Measurements from ENCODE around the gene SMG6. TPM values are rescaled to one million over a fixed set of nuclear protein-coding genes. Genes with fewer than 3 reads are reported as not detected.
A peak's percentile ranks its signal among the peaks of the same experiment; 100 is the strongest.

SMG6 gene
- polyA plus RNA-seq, 1 of the 3 experiments (the other 2 are of a cell fraction): 15.7 TPM

DNA sequence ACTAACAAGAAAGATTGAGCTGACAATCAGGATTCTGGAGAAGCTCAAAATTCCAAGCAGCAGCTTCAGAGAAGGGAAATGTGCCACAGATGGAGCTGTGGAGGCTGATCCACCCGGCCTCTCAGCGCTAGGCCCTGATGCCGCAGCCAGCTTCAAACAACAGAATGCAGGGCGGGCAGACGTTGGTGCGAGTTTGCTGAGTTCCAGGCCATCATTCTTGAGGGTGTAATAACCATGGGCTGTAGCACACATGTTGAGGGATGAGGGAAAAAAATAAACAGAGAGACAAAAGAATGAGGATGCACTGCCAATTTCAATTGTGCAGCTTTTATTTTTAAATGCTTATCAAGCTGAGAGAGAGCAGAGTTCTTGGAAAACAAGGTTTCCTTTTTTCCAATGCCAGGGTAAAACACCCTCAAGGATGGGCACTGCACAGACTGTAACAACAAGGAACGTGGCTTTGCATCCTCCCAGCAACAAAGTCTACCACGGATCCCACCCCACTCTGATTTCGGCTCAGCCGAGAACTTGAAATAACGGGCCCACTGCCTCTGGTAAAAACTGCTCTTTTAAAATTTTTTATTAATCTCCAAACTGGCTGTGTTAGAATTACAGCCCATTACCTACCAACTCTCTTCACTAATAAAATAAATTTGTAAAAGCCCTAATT lies 90.2 kb downstream of the SMG6 start (continued):
- TF ChIP-seq, protein P1, sequence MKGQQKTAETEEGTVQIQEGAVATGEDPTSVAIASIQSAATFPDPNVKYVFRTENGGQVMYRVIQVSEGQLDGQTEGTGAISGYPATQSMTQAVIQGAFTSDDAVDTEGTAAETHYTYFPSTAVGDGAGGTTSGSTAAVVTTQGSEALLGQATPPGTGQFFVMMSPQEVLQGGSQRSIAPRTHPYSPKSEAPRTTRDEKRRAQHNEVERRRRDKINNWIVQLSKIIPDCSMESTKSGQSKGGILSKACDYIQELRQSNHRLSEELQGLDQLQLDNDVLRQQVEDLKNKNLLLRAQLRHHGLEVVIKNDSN (IDR thresholded peaks at IDR 0.05; ENCODE audit: borderline replicate concordance, low read depth): no peak
- TF ChIP-seq PBX3 (IDR thresholded peaks at IDR 0.05): no peak
- no peak for TF ChIP-seq FOSL2 (IDR thresholded peaks at IDR 0.05; ENCODE audit: borderline replicate concordance, low read depth)
- no peak for TF ChIP-seq RAD21 (IDR thresholded peaks at IDR 0.05; ENCODE audit: low read length)
- no peak for TF ChIP-seq EP300 (IDR thresholded peaks at IDR 0.05; ENCODE audit: borderline replicate concordance in 1 of 2, low read depth in 1 of 2, low read length in 1 of 2)

DNA sequence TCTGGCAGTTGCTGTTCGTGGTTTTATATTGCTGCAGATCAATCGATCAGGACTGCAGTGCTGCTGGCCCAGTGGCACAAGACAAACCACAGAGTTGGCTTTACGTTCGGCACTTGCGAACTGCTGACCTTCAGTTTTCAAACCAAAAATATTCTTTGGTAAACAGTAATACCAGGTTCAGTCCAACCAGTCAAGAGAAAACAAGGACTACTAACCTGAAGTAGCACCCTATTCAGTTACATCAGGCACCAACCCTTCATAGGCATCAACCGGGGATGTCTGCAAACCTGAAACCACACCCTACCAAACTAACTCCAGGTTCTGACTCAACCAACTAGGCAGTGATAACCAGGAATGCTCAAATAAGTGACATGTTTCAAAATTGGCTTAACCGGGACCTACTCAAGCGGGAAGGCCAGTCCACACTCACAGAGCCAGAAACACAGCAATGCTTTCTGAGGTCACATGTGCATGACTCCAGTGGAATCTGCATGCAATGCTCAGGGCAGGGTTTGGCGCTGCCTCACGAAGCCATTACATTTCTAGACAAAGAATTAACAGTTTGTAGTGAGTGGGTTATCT lies 91.1 kb downstream of the SMG6 start:
- no peak for TF ChIP-seq RXRA (IDR thresholded peaks at IDR 0.05; ENCODE audit: borderline replicate concordance, low read depth)
- TF ChIP-seq, protein P2, sequence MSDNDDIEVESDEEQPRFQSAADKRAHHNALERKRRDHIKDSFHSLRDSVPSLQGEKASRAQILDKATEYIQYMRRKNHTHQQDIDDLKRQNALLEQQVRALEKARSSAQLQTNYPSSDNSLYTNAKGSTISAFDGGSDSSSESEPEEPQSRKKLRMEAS (IDR thresholded peaks at IDR 0.05; ENCODE audit: low read depth): 0 out of 2 replicates have a peak, but pooled peaks have one; percentile 28
- DNase-seq: no peak
- CTCF ChIA-PET: interaction anchor here (1.0 to 1.2 kb wide), 2 partner anchors 55 to 157 kb away, joined by 3 to 4 read pairs; no protein-coding TSS in a partner anchor
- no peaks in the 10 kb centered on the region for H3K9me2 ChIP-seq
- H4K20me1 ChIP-seq (ENCODE audit: insufficient read depth): no peaks in the 10 kb centered on the region
- no peaks in the 10 kb centered on the region for H3K27me3 ChIP-seq (ENCODE audit: insufficient read depth)
- 93% methylated on average over 10 of the region's 10 CpGs for WGBS (ENCODE audit: low lambda C conversion rate)
- peaks cover 38 to 41% of the 10 kb centered on the region in 2 experiments for H3K4me1 ChIP-seq (ENCODE audit: control insufficient read depth in 1 of 2, insufficient read depth in 2 of 2, low read depth in 1 of 2, low read length in 1 of 2)
- H3K9ac ChIP-seq: peak overlapping the region; percentile 67; the same call in 1 of the 2 replicates
- no peak overlapping the region for H3K4me3 ChIP-seq (ENCODE audit: low read depth in 2 of 2, low read length in 1 of 2)
- peak overlapping the region; percentile 75; the same call in 1 of the 2 replicates for H3K4me2 ChIP-seq
- peaks cover 45% of the 10 kb centered on the region; the same call in 1 of the 2 replicates for H3K79me2 ChIP-seq (ENCODE audit: insufficient read depth)
- peaks cover 50% of the 10 kb centered on the region for H3F3A ChIP-seq (replicated peaks; ENCODE audit: insufficient read depth)
- H3K36me3 ChIP-seq (replicated peaks in 1 of 2; ENCODE audit: control insufficient read depth in 1 of 2, insufficient read depth in 2 of 2, low read length in 1 of 2): peaks cover 3 to 9% of the 10 kb centered on the region in 2 experiments
- no peaks in the 10 kb centered on the region for H3K9me3 ChIP-seq
- peak overlapping the region; percentile 97 to 99 for H3K27ac ChIP-seq (ENCODE audit: low read depth in 2 of 2, low read length in 1 of 2)
- no peak overlapping the region for H2AFZ ChIP-seq (ENCODE audit: low read depth)
- POLR2A ChIA-PET: no interaction called here

GRCh38 chr17:2211661-2212399 lies 91.8 kb downstream of the SMG6 start:
- H3K36me3 ChIP-seq (replicated peaks in 1 of 2; ENCODE audit: control insufficient read depth in 1 of 2, insufficient read depth in 2 of 2, low read length in 1 of 2): peaks cover 3 to 9% of the 10 kb centered on the region in 2 experiments
- no peak overlapping the region for H3K4me3 ChIP-seq (ENCODE audit: low read depth in 2 of 2, low read length in 1 of 2)
- H3K9ac ChIP-seq: no peak overlapping the region
- DNase-seq: no peak
- no peaks in the 10 kb centered on the region for H3K27me3 ChIP-seq (ENCODE audit: insufficient read depth)
- POLR2A ChIA-PET: no interaction called here
- peaks cover 42% of the 10 kb centered on the region; the same call in 1 of the 2 replicates for H3K79me2 ChIP-seq (ENCODE audit: insufficient read depth)
- H3K9me3 ChIP-seq: no peaks in the 10 kb centered on the region
- WGBS (ENCODE audit: low lambda C conversion rate): 93% methylated on average over 6 of the region's 6 CpGs
- H4K20me1 ChIP-seq (ENCODE audit: insufficient read depth): no peaks in the 10 kb centered on the region
- H3K27ac ChIP-seq (ENCODE audit: low read depth in 2 of 2, low read length in 1 of 2): peak overlapping the region; percentile 97 to 99; a peak in 3 of 4 replicates
- H2AFZ ChIP-seq (ENCODE audit: low read depth): no peak overlapping the region
- CTCF ChIA-PET: interaction anchor here (1.0 kb wide), 1 partner anchor 156 kb away, joined by 3 read pairs; no protein-coding TSS in a partner anchor
- peak overlapping the region; percentile 75; the same call in 1 of the 2 replicates for H3K4me2 ChIP-seq
- peaks cover 45% of the 10 kb centered on the region for H3F3A ChIP-seq (replicated peaks; ENCODE audit: insufficient read depth)
- H3K9me2 ChIP-seq: no peaks in the 10 kb centered on the region
- peaks cover 38 to 41% of the 10 kb centered on the region in 2 experiments for H3K4me1 ChIP-seq (ENCODE audit: control insufficient read depth in 1 of 2, insufficient read depth in 2 of 2, low read depth in 1 of 2, low read length in 1 of 2)
- no peak for TF ChIP-seq FOSL2 (IDR thresholded peaks at IDR 0.05; ENCODE audit: borderline replicate concordance, low read depth)
- TF ChIP-seq, protein P1 (IDR thresholded peaks at IDR 0.05; ENCODE audit: borderline replicate concordance, low read depth): no peak
- no peak for TF ChIP-seq NRF1 (IDR thresholded peaks at IDR 0.05; ENCODE audit: low read depth, low read length)
- TF ChIP-seq EP300 (IDR thresholded peaks at IDR 0.05; ENCODE audit: borderline replicate concordance in 1 of 2, low read depth in 1 of 2, low read length in 1 of 2): no peak
- TF ChIP-seq, protein P2 (IDR thresholded peaks at IDR 0.05; ENCODE audit: low read depth): no peak
